ENCODE results near the gene DAAM2.

DAAM2 gene

GRCh38 chr6:39787322-39787721, 4.9 kb upstream of the DAAM2 start:
- TF ChIP-seq CEBPB (IDR thresholded peaks at IDR 0.05) (no peak), TAF1 (IDR thresholded peaks at IDR 0.05; ENCODE audit: low read depth) (no peak), ZBTB7A (IDR thresholded peaks at IDR 0.05; ENCODE audit: low read depth) (no peak), REST (IDR thresholded peaks at IDR 0.05; ENCODE audit: low read depth) (no peak), CREB1 (IDR thresholded peaks at IDR 0.05; ENCODE audit: low read depth) (no peak), YY1 (IDR thresholded peaks at IDR 0.05; ENCODE audit: low read depth) (no peak)

- TF ChIP-seq USF1 (IDR thresholded peaks at IDR 0.05) = no peak
- no peak for TF ChIP-seq ZBTB7A (IDR thresholded peaks at IDR 0.05; ENCODE audit: low read depth)
- TF ChIP-seq TAF1 (IDR thresholded peaks at IDR 0.05; ENCODE audit: low read depth) = no peak
- no peak for TF ChIP-seq CEBPB (IDR thresholded peaks at IDR 0.05)
- no peak for TF ChIP-seq NFIC (IDR thresholded peaks at IDR 0.05)
- TF ChIP-seq TCF12 (IDR thresholded peaks at IDR 0.05; ENCODE audit: low read depth) = no peak
- no peak for TF ChIP-seq YY1 (IDR thresholded peaks at IDR 0.05; ENCODE audit: low read depth)
- TF ChIP-seq EGR1 (IDR thresholded peaks at IDR 0.05) = no peak
- TF ChIP-seq CREB1 (IDR thresholded peaks at IDR 0.05; ENCODE audit: low read depth) = no peak
- TF ChIP-seq REST (IDR thresholded peaks at IDR 0.05; ENCODE audit: low read depth) = no peak
- TF ChIP-seq EP300 (IDR thresholded peaks at IDR 0.05; ENCODE audit: borderline replicate concordance) = no peak
- no peak for TF ChIP-seq FOXM1 (IDR thresholded peaks at IDR 0.05; ENCODE audit: borderline replicate concordance, low read depth)
- TF ChIP-seq TEAD4 (IDR thresholded peaks at IDR 0.05) = no peak
- TF ChIP-seq MAX (IDR thresholded peaks at IDR 0.05) = no peak
- TF ChIP-seq RAD21 (IDR thresholded peaks at IDR 0.05; ENCODE audit: low read depth) = no peak
Observed at GRCh38 chr6:39790772-39791171, 1.4 kb upstream of the DAAM2 start.

GRCh38 chr6:39791311-39791710, 865 bp upstream of the DAAM2 start:
- TF ChIP-seq RAD21 (IDR thresholded peaks at IDR 0.05; ENCODE audit: low read depth) = peak; percentile 13; the same call in 1 of the 2 replicates
- no peak for TF ChIP-seq NFIC (IDR thresholded peaks at IDR 0.05)
- TF ChIP-seq TCF12 (IDR thresholded peaks at IDR 0.05; ENCODE audit: low read depth) = no peak
- TF ChIP-seq CEBPB (IDR thresholded peaks at IDR 0.05) = no peak
- TF ChIP-seq CREB1 (IDR thresholded peaks at IDR 0.05; ENCODE audit: low read depth) = no peak

GRCh38 chr6:39792540-39793450, 619 bp downstream of the DAAM2 start:
- TF ChIP-seq MAX (IDR thresholded peaks at IDR 0.05) (no peak), TAF1 (IDR thresholded peaks at IDR 0.05; ENCODE audit: low read depth) (no peak), TCF12 (IDR thresholded peaks at IDR 0.05; ENCODE audit: low read depth) (no peak), CEBPB (IDR thresholded peaks at IDR 0.05) (no peak), EP300 (IDR thresholded peaks at IDR 0.05; ENCODE audit: borderline replicate concordance) (no peak), ZBTB7A (IDR thresholded peaks at IDR 0.05; ENCODE audit: low read depth) (no peak), REST (IDR thresholded peaks at IDR 0.05; ENCODE audit: low read depth) (no peak), EGR1 (IDR thresholded peaks at IDR 0.05) (no peak), RAD21 (IDR thresholded peaks at IDR 0.05; ENCODE audit: low read depth) (no peak), TEAD4 (IDR thresholded peaks at IDR 0.05) (no peak)

- TF ChIP-seq TCF12 (IDR thresholded peaks at IDR 0.05; ENCODE audit: low read depth) (no peak), TAF1 (IDR thresholded peaks at IDR 0.05; ENCODE audit: low read depth) (no peak), CREB1 (IDR thresholded peaks at IDR 0.05; ENCODE audit: low read depth) (no peak), YY1 (IDR thresholded peaks at IDR 0.05; ENCODE audit: low read depth) (no peak), TEAD4 (IDR thresholded peaks at IDR 0.05) (no peak), EGR1 (IDR thresholded peaks at IDR 0.05) (no peak), MAX (IDR thresholded peaks at IDR 0.05) (no peak), ZBTB7A (IDR thresholded peaks at IDR 0.05; ENCODE audit: low read depth) (no peak), EP300 (IDR thresholded peaks at IDR 0.05; ENCODE audit: borderline replicate concordance) (no peak), FOXM1 (IDR thresholded peaks at IDR 0.05; ENCODE audit: borderline replicate concordance, low read depth) (no peak), RAD21 (IDR thresholded peaks at IDR 0.05; ENCODE audit: low read depth) (no peak), CEBPB (IDR thresholded peaks at IDR 0.05) (no peak), NFIC (IDR thresholded peaks at IDR 0.05) (no peak), USF1 (IDR thresholded peaks at IDR 0.05) (no peak), REST (IDR thresholded peaks at IDR 0.05; ENCODE audit: low read depth) (no peak)
Observed at GRCh38 chr6:39793516-39793915, 1.3 kb downstream of the DAAM2 start.
